SU-DHL-6 (cell line): Measurements from ENCODE around the gene ABHD3.

Experiments used
- H2AFZ ChIP-seq: fragments of 200-600 bp; sonication (generic); 2 replicates; pipeline ENCODE4 v1.6.1; 2014; ENCODE audit warnings: low read depth, mild to moderate bottlenecking, moderate library complexity, mixed read lengths, antibody characterized with exemption, low read length; ENCODE audit not compliant: severe bottlenecking
- H3F3A ChIP-seq: fragments of 200-600 bp; shearing (Covaris generic); 2 replicates; pipeline ENCODE4 v1.6.0; 2016; ENCODE audit warnings: antibody characterized with exemption, mild to moderate bottlenecking; ENCODE audit not compliant: insufficient read depth
- H3K27ac ChIP-seq: fragments of 200-600 bp; sonication (generic); 2 replicates; pipeline ENCODE4 v1.5.1; 2016; ENCODE audit warnings: low read depth, mild to moderate bottlenecking, low read length, moderate library complexity, mixed read lengths
- H3K27me3 ChIP-seq: fragments of 200-600 bp; sonication (generic), shearing (Covaris generic); 2 replicates; pipeline ENCODE4 v1.6.0; 2014; ENCODE audit warnings: mild to moderate bottlenecking, low read length
- H3K36me3 ChIP-seq: fragments of 200-600 bp; sonication (generic); 2 replicates; pipeline ENCODE4 v1.6.1; 2014; ENCODE audit warnings: mild to moderate bottlenecking, low read length, mixed read lengths
- H3K4me2 ChIP-seq: fragments of 300-600, 200-600 bp; shearing (Covaris generic), sonication (generic); 2 replicates; pipeline ENCODE4 v1.6.0; 2014; ENCODE audit warnings: low read length, low read depth, mild to moderate bottlenecking; ENCODE audit not compliant: poor library complexity, severe bottlenecking
- H3K4me3 ChIP-seq: fragments of 200-600 bp; sonication (generic); 2 replicates; pipeline ENCODE4 v1.5.1; 2014; ENCODE audit warnings: antibody characterized with exemption, low read length, mild to moderate bottlenecking, mixed read lengths; ENCODE audit not compliant: insufficient read depth, poor library complexity, severe bottlenecking
- H3K79me2 ChIP-seq: fragments of 200-600 bp; sonication (generic); 2 replicates; pipeline ENCODE4 v1.6.1; 2014; ENCODE audit warnings: mild to moderate bottlenecking, low read length, moderate library complexity; ENCODE audit not compliant: insufficient read depth
- H3K9ac ChIP-seq: fragments of 200-600 bp; sonication (generic); 2 replicates; pipeline ENCODE4 v1.7.0; 2014; ENCODE audit warnings: mild to moderate bottlenecking, low read length
- H3K9me2 ChIP-seq: fragments of 200-600 bp; sonication (generic); replicated peaks from 2 replicates; pipeline ENCODE4 v1.6.1; 2014; ENCODE audit warnings: low read length; ENCODE audit not compliant: insufficient read depth
- H3K9me3 ChIP-seq: fragments of 200-600 bp; sonication (generic); 2 replicates; pipeline ENCODE4 v1.6.1; 2014; ENCODE audit warnings: low read length, mixed read lengths; ENCODE audit not compliant: insufficient read depth
- H4K20me1 ChIP-seq: fragments of 200-600 bp; sonication (generic); 2 replicates; pipeline ENCODE4 v1.6.1; 2014; ENCODE audit warnings: low read depth, mild to moderate bottlenecking, antibody characterized with exemption, low read length, moderate library complexity, mixed read lengths
- CTCF ChIP-seq: fragments of 200-600 bp; sonication (generic); IDR thresholded peaks from one replicate; pipeline ENCODE4 v1.5.1; 2017; ENCODE audit warnings: antibody characterized with exemption, mild to moderate bottlenecking, low read length, moderate library complexity; ENCODE audit not compliant: insufficient read depth, poor library complexity, severe bottlenecking
- EZH2phosphoT487 ChIP-seq: fragments of 200-600 bp; sonication (generic), shearing (Covaris generic); conservative IDR thresholded peaks from 2 replicates; pipeline ENCODE4 v1.6.1; 2018; ENCODE audit warnings: mild to moderate bottlenecking, antibody characterized with exemption, low read length, moderate library complexity, mixed read lengths

Gene ABHD3

GRCh38 chr18:21604671-21605070 lies 99.9 kb downstream of the ABHD3 start:
- no peaks in the 10 kb centered on the region for H3K9me2 ChIP-seq
- H3K9ac ChIP-seq: no peak overlapping the region
- no peak overlapping the region for H3K4me2 ChIP-seq
- H3K27me3 ChIP-seq: no peaks in the 10 kb centered on the region
- TF ChIP-seq EZH2phosphoT487 (no peak), CTCF (no peak)
- peaks cover 12% of the 10 kb centered on the region for H3F3A ChIP-seq
- no peak overlapping the region for H2AFZ ChIP-seq
- H3K27ac ChIP-seq: no peak overlapping the region
- peaks cover 4% of the 10 kb centered on the region for H3K79me2 ChIP-seq
- H4K20me1 ChIP-seq: no peaks in the 10 kb centered on the region
- no peaks in the 10 kb centered on the region for H3K9me3 ChIP-seq
- no peak overlapping the region for H3K4me3 ChIP-seq
- H3K36me3 ChIP-seq: no peaks in the 10 kb centered on the region

GRCh38 chr18:21602299-21602587 lies 102.3 kb downstream of the ABHD3 start:
- TF ChIP-seq EZH2phosphoT487: no peak
- no peak for TF ChIP-seq CTCF
- Histone ChIP-seq H3F3A (peaks cover 25% of the 10 kb centered on the region), H3K4me3 (no peak overlapping the region), H3K79me2 (peaks cover 28% of the 10 kb centered on the region), H3K9me3 (no peaks in the 10 kb centered on the region), H3K36me3 (no peaks in the 10 kb centered on the region), H2AFZ (no peak overlapping the region), H3K4me2 (no peak overlapping the region), H3K27ac (no peak overlapping the region), H3K9me2 (no peaks in the 10 kb centered on the region), H3K9ac (no peak overlapping the region), H3K27me3 (no peaks in the 10 kb centered on the region), H4K20me1 (no peaks in the 10 kb centered on the region)
